NCI-H345 treated with DMSO at 0.1 percent for 48 hours (cell line): ENCODE measurements around the gene TNFRSF17.
"Not testable (repeated sequence)": the region's sequence is repeated elsewhere in the genome, so short reads cannot be mapped to it uniquely, and the experiment has no call there.

Experiments
- DNase-seq: peaks from one replicate; lab custom pipeline; 2025; ENCODE audit not compliant: unreplicated experiment; lab: John Stamatoyannopoulos, UW

The TNFRSF17 gene

DNA sequence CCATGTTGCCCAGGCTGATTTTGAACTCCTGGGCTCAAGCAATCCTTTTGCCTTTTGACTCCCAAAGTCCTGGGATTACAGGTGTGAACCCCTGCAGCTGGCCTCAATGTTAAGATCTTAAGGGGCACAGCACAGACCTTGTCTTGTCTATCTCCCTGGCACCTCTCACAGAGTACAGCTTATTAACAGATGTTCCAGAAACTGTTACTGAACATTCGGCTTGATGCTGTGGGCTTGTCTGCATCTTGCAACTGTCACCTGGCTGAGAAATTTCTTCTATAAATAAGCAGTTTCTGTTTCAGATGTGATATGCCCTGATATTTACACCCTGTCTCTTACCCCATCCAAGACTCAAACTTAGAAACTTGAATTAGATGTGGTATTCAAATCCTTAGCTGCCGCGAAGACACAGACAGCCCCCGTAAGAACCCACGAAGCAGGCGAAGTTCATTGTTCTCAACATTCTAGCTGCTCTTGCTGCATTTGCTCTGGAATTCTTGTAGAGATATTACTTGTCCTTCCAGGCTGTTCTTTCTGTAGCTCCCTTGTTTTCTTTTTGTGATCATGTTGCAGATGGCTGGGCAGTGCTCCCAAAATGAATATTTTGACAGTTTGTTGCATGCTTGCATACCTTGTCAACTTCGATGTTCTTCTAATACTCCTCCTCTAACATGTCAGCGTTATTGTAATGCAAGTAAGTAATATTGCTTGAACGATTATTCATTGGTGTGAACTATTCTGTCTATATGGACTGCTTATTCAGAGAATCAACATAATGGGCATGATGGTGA, at the start of gene TNFRSF17:
Gene TNFRSF17, plus strand, starts transcription at position 450 of the 791 bp plus-strand sequence. Its CDS starts 115 bp downstream, at position 565.
- no peak for DNase-seq

DNA sequence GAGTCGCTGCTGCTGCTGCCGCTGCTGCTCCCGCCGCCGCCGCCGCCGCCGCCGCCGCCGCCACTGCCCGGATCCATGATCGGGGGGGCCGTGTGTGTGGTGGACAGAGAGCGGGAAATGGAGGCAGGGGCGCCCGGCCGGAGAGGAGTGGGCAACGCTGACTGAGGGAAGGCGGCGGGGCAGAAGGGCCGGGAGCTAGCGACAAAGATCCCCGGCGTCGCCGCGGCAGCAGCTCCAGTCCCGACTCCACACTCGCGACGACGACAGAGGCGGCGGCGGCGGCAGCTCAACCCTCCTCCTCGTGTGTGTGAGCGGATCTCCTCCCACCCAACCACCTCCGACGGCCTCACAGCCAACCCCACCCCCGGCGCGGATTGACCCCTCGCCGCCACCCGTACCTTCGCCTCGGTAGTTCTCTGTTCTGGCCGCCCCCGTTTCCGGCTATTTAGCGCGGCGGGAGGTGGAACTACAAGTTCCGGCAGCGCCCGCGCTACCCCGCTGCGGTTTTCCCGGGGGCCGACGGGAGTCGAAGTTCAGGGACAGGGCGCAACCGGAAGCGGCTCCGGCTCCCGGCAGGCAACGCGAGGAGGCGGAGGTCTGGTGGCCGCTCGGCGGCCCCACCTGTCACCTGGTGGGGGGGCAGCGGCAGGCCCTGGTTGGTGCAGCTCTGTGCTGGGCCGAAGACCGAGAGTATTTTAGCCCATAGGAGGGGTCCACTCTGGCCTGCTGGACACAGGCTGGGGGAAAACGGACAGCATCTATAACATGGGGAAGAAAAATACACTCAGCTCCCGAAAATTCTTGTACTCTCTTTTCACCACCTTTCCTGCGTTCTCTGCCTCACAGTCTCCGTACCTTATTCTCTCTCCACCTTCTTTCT, 49.1 kb upstream of the TNFRSF17 start, which contains the start of gene GSPT1:
Gene GSPT1, minus strand, starts transcription at position 313 of the 880 bp plus-strand sequence. Its CDS starts 236 bp downstream, at position 77.
- DNase-seq: peak; percentile 96

DNA sequence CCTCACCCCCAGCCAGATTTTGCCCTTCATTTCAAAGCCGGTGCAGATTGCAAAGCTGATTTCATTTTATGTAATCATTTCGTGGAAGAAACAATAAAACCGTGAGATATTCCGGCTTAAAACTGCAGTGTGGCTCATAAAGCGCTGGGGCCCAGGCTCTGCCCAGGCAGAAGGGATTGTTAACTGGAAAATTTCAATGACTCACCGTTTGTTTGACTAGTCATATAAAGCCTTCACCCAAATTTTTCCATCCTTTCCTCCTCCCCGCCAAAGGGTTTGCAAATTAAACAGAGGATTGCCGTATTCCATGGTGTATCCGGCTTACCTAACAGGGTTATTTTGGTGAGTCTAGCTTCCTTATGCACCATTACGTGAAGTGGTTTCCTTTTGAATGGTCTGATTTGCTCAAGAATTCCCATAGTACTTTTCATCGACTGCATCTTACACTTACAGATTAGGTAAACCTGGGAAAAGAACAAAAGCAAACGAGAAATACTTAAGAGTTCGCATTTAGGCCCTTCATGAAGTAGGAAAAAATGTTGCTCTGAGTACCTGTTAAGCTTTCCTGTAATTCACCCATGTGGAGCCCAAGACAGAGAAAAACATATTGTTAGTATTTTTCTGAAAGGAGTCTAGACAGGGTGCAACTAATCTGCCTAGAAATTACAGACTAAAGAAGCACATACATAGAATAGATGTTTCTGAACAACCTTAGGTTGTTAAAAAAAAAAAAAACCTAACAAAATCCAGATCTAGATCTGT, 48.3 kb upstream of the TNFRSF17 start:
- no peak for DNase-seq

DNA sequence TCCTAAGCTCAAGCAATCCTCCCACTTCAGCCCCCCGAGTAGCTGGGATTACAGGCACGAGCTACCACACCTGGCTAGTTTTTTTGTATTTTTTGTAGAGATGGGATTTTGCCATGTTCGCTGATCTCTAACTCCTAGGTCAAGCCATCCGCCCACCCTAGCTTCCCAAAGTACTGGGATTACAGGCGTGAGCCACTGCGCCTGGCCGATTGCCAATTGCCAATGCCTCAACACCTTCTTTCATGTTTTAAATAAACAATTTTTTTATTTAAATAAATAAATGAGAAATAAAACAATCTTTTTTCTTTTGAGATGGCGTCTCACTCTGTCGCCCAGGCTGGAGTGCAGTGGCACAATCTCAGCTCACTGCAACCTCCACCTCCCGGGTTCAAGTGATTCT, 41.0 kb upstream of the TNFRSF17 start:
- not testable (repeated sequence) for DNase-seq

DNA sequence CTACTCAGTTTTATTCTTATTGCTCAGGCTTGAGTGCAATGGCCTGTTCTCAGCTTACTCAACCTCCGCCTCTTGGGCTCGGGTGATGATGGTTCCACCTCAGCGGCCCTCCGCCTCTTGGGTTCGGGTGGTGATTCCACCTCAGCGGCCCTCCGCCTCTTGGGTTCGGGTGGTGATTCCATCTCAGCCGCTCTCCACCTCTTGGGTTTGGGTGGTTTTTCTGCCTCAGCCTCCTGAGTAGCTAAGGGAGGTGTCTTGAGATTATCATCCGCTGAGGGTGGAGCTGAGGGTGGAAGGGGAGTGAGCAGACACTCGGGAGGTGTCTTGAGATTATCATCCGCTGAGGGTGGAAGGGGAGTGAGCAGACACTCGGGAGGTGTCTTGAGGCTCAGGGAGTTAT, 37.7 kb upstream of the TNFRSF17 start:
- not testable (repeated sequence) for DNase-seq

DNA sequence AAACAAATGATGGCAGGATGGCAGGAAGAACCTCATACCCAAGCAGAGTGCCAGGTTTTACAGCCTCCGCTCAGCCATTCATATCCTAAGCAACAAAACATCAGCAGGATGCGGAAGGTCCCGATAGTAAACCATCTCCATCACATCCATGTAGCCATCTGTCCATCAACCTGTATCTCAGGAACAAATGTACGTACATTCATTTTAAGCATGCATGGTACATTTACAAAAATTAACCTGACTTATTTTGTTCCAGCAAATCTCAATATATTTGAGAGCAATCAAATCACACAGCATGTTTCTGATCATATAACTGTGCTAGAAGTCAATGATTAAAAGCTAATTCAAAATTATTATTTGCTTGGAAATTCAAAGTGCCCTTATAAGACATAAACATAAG, 23.1 kb upstream of the TNFRSF17 start, which contains the start of gene NPIPB2:
Gene NPIPB2, minus strand, starts transcription at position 101 of the 400 bp plus-strand sequence. Its CDS starts 0 bp downstream, at position 101.
- DNase-seq: not testable (repeated sequence)

DNA sequence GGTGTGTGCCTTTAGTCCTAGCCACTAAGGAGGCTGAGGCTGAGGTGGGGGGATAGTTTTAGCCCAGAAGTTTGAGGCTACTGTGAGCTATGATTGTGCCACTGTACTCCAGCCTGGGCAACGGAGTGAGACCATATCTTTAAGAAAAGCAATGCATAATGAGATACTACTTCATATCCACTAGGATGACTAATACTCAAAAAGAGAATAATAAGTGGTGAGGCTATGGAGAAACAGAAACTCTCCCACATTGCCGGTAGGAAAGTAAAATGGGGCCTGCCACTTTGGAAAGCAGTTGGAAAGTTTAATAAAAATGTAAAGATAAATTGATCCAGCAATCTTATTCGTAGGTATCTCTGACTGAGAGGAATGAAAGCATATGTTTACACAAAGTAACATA, 18.6 kb upstream of the TNFRSF17 start:
- no peak for DNase-seq

DNA sequence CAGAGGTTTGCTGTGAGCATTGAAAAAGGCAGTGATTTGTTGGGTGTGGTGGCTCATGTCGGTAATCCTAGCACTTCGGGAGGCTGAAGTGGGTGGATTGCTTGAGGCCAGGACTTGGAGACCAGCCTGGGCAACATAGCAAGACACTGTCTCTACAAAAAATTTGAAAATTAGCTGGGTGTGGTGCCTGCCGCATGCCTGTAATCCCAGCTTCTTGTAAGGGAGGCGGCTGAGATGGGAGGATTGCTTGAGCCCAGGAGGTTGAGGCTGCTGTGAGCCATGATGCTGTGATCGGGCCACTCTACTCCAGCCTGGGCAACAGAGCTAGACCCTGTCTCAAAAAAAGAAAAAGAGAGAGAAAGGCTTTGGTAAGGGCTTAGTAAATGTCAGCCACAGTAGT, 16.2 kb upstream of the TNFRSF17 start:
- DNase-seq: no peak

DNA sequence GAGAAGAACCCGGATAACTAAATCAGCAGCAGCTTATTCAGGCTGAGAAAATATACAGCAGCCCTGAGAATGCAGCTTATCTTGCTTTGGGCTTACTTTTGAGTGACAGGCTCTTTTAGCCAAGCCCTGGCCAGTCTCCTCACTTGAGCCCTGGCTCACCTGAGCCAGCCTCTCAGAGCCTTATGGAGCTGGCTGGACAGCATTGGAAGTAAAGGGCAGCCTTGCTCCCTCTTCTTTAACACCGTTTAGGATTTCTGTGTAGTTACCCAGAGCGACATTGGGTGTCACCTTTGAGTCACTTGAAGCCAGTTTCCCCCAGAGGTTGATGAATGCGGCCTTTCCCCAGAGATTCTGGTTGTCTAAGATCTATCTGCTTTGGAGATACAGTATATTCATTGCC, 15.5 kb upstream of the TNFRSF17 start:
- DNase-seq: peak; percentile 5

DNA sequence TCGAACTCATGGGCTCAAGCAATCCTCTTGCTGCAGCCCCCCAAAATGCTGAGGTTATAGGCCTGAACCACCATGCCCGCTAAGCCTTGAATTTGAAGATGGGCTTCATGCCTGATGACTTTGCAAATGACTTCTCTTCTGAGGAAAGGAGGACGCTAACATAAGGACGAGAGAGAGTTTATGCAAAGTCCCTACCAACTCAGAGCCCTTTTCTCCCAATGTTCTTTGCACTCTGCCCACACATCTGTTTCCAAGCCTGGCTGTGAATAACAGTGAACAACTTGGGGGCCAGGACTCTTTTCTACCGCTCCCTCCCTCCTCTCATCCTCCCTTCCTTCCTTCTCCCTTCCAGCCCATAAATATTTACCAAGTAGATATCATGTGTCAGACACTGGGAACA, 14.6 kb upstream of the TNFRSF17 start:
- no peak for DNase-seq

DNA sequence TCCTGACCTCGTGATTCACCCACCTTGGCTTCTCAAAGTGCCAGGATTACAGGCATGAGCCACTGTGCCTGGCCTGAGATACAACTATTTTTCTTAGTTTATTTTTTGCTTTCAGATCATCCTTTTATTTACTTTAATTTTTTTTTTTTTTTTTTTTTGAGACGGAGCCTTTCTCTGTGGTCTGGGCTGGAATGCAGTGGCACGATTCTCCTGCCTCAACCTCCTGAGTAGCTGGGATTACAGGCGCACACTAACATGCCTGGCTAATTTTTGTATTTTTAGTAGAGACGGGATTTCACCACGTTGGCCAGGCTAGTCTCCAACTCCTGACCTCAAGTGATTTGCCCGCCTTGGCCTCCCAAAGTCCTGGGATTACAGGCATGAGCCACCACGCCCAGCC, 11.4 kb upstream of the TNFRSF17 start:
- DNase-seq: not testable (repeated sequence)

DNA sequence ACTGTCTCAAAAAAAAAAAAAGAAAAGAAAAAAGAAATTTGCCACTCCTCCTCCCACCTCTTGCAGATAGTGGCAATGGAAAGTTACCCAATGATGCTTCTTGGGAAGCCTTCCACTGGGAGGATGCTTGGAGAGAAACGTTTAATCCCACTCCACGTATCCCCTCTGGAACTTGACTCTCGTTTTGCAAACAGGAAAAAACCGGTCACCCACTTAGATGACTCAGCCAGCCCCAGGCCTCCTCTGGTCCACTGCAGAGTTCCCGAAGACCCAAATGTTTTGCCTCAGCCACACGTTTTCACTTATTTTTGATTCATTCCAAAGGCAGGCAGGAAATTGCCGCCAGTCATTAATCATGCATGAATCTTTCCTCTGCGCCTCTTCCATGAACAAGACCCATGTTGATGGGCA, 9.3 kb upstream of the TNFRSF17 start:
- DNase-seq: no peak

DNA sequence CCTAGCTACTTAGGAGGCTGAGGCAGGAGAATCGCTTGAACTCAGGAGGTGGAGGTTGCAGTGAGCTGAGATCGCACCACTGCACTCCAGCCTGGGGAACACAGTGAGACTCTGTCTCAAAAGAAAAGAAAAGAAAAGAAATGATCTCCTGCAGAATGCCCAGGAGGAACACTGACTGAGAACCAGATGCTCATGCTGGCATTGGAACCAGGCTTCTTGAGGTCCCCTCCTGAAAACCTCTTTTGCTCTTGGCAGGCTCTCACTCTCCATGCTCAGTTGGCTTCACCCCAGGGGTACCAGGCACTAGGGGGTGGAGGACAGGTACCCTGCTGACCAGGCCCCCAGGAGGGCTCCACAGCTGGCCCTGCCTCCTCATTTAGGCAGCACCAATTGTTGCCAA, 8.5 kb upstream of the TNFRSF17 start:
- DNase-seq: no peak

DNA sequence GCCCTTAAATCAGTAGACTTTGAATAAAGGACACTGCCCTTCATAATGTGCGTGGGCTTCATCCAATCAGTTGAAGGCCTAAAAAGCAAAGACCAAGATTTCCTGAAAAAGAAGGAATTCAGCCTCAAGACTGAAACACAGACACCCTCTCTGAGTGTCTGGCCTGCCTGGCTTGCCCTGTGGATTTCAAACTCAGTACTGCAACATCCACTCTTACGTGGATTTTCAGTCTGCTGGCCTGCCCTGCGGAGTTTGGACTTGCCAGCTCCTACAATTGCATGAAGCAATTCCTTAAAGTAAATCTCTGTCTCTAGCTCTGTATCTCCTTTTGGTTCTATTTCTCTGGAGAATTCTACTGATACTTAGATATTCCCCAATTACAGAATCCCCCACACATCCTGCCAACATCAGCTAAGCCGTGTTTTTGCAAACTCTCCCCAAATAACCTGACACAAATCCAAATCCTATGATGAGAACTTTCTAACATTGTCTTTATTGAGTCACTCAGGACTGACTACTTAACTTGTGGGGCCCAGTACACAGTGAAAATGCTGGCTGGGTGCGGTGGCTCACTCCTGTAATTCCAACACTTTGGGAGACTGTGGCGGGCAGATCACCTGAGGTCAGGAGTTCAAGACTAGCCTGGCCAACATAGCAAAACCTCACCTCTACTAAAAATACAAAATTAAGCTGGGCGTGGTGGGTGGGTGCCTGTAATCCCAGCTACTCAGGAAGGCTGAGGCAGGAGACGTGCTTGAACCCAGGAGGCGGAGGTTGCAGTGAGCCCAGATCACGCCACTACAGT, 7.2 kb upstream of the TNFRSF17 start:
- no peak for DNase-seq

DNA sequence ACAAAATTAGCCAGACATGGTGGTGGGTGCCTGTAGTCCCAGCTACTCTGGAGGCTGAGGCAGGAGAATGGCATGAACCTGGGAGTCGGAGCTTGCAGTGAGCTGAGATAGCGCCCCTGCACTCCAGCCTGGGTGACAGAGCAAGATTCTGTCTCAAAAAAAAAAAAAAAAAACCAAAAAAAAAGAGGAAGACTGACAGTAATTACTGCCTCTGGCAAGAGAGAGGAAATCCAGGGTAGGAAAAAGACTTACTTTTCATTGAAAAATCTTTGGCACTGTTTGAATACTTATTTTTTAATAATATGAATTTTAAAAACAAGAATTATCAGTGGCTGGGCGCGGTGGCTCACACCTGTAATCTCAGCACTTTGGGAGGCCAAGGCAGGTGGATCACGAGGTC, 2.6 kb upstream of the TNFRSF17 start:
- DNase-seq: not testable (repeated sequence)

DNA sequence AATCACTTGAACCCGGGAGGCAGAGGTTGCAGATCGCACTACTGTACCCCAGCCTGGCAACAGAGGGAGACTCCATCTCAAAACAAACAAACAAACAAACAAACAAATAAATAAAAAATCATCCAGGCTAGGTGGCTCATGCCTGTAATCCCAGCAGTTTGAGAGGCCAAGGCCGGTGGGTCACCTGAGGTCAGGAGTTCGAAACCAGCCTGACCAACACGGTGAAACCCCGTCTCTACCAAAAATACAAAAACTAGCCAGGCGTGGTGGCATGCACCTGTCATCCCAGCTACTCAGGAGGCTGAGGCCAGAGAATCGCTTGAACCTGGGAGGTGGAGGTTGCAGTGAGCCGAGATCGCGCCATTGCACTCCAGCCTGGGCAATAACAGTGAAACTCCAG, 2.0 kb upstream of the TNFRSF17 start:
- not testable (repeated sequence) for DNase-seq

DNA sequence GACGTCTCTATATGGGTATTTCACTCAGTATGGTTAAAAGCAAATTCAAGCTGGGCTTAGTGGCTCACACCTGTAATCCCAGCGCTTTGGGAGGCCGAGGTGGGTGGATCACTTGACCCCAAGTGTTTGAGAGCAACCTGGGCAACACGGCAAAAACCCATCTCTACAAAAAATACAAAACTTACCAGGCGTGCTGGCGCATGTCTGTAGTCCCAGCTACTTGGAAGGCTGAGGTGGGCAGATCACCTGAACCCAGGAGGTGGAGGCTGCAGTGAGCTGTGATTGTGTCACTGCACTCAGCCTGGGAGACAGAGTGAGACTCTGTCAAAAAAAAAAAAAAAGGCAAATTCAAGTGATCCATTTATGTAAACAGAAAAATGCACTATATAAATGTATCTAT, 1.3 kb upstream of the TNFRSF17 start:
- no peak for DNase-seq

DNA sequence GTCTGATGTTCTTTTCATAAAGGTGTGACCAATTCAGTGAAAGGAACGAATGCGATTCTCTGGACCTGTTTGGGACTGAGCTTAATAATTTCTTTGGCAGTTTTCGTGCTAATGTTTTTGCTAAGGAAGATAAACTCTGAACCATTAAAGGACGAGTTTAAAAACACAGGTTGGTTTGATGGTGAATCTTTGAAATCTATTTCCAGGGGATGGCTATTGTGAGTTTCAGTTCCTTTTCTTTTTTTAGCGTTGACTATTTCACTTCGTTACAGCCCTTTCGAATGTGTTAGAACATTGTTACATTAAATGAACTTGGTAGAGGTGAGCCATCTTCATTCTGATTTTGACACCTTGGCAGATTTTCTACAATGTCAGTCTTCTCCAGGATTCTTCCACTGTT, 1.2 kb downstream of the TNFRSF17 start:
- no peak for DNase-seq

DNA sequence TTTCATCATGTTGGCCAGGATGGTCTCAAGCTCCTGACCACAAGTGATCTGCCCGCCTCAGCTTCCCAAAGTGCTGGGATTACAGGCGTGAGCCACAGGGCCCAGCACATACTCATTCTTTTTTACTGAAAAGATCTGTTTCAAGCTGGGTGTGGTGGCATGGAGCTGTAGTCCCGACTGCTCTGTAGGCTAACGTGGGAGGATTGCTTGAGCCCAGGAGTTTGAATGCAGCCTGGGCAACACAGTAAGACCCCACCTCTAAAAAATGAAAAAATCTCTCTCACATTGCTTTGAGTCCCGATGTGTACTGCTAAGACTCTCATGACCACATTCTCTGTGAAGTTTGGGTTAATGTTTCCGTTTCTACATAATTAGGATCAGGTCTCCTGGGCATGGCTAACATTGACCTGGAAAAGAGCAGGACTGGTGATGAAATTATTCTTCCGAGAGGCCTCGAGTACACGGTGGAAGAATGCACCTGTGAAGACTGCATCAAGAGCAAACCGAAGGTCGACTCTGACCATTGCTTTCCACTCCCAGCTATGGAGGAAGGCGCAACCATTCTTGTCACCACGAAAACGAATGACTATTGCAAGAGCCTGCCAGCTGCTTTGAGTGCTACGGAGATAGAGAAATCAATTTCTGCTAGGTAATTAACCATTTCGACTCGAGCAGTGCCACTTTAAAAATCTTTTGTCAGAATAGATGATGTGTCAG, 2.3 kb downstream of the TNFRSF17 start:
- no peak for DNase-seq

DNA sequence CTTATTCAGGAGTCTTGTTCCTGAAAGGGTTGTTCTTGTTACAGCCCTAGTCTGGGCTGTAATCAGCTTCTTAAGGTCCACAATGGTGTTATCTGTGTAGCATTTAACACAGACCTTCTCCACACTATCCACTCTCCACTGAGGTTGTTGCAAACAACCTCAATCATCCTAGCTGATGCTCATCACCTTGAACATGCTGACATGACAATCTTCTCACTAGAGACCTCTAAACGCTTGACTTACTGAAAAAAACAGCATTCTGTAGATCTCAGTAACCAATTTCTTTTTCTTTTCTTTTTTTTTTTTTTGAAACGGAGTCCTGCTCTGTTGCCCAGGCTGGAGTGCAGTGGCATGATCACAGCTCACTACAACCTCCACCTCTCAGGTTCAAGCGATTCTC, 3.6 kb downstream of the TNFRSF17 start:
- DNase-seq: no peak
